ENCODE results near the gene STX1A.

DNA sequence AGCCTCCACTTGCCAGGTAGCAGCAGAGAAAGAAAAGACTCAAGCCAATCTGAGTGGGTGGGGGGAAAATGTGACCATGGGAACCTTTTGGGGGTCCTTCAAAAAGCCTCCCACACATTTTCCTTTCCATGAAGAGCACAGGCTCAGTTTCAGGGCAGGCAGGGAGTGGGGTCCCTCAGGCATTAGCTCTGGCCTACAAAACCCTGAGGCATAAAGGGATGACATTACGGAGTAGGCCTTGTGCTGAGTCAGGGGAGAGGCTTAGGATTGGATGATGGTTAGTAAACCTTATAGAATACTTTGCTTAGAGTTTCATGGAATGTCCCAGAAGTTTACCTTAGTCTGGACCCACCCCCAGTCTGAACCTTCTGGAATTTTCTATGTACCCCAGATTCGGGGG, 39.8 kb downstream of the STX1A start:
- TF ChIP-seq, protein P1, sequence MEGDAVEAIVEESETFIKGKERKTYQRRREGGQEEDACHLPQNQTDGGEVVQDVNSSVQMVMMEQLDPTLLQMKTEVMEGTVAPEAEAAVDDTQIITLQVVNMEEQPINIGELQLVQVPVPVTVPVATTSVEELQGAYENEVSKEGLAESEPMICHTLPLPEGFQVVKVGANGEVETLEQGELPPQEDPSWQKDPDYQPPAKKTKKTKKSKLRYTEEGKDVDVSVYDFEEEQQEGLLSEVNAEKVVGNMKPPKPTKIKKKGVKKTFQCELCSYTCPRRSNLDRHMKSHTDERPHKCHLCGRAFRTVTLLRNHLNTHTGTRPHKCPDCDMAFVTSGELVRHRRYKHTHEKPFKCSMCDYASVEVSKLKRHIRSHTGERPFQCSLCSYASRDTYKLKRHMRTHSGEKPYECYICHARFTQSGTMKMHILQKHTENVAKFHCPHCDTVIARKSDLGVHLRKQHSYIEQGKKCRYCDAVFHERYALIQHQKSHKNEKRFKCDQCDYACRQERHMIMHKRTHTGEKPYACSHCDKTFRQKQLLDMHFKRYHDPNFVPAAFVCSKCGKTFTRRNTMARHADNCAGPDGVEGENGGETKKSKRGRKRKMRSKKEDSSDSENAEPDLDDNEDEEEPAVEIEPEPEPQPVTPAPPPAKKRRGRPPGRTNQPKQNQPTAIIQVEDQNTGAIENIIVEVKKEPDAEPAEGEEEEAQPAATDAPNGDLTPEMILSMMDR (IDR thresholded peaks at IDR 0.05) = no peak
- TF ChIP-seq ZFX (IDR thresholded peaks at IDR 0.05; ENCODE audit: borderline replicate concordance) = no peak
